ENCODE measurements around the gene CDCA3.

Gene CDCA3

DNA sequence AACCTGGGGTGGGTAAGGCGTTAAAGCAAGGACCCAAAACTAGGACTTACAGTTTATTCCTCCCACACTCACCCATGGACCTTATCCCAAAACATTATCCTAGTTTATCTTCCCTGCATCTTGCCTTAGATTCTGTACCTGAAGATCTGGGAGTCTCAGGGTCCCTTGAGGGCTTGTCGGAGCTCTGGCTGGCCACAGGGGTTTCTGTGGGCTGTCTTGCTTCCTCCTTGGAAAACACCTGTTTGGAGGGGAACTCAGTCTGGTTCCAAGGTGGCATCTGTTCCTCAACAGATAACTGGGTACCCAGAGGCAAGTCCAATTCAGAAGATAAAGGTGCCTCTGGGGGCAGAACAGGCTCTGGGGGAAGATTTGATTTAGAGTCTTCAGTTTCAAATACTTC lies 1.7 kb downstream of the CDCA3 start:
- TF ChIP-seq, protein P1, sequence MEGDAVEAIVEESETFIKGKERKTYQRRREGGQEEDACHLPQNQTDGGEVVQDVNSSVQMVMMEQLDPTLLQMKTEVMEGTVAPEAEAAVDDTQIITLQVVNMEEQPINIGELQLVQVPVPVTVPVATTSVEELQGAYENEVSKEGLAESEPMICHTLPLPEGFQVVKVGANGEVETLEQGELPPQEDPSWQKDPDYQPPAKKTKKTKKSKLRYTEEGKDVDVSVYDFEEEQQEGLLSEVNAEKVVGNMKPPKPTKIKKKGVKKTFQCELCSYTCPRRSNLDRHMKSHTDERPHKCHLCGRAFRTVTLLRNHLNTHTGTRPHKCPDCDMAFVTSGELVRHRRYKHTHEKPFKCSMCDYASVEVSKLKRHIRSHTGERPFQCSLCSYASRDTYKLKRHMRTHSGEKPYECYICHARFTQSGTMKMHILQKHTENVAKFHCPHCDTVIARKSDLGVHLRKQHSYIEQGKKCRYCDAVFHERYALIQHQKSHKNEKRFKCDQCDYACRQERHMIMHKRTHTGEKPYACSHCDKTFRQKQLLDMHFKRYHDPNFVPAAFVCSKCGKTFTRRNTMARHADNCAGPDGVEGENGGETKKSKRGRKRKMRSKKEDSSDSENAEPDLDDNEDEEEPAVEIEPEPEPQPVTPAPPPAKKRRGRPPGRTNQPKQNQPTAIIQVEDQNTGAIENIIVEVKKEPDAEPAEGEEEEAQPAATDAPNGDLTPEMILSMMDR (IDR thresholded peaks at IDR 0.05; ENCODE audit: insufficient read depth, low read depth, low read length, missing control alignments), result no peak
- DNase-seq (ENCODE audit: low read depth), result no peak
- H3K4me3 ChIP-seq (ENCODE audit: low read length), result no peak overlapping the region

DNA sequence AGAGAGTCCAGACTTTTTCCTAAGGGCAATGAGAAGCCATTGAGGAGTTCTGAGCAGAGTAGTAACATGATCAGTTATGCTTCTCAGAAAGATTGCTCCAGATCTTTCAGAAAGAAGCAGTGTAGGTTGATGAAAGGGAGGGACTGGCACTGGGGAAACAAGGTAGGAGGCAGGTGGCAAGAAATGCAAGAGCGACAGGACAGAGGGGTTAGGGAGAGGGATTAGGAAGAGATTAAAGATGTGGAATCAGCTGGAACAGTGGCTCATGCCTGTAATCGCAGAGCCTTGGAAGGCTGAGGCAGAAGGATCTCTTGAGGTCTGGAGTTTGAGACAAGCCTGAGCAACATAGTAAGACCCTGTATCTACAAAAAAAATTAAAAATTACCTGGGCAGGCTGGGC lies 3.4 kb downstream of the CDCA3 start:
- TF ChIP-seq, protein P1 (IDR thresholded peaks at IDR 0.05; ENCODE audit: insufficient read depth, low read depth, low read length, missing control alignments), result no peak
- no peak overlapping the region for H3K4me3 ChIP-seq (ENCODE audit: low read length)
- DNase-seq (ENCODE audit: low read depth), result no peak

DNA sequence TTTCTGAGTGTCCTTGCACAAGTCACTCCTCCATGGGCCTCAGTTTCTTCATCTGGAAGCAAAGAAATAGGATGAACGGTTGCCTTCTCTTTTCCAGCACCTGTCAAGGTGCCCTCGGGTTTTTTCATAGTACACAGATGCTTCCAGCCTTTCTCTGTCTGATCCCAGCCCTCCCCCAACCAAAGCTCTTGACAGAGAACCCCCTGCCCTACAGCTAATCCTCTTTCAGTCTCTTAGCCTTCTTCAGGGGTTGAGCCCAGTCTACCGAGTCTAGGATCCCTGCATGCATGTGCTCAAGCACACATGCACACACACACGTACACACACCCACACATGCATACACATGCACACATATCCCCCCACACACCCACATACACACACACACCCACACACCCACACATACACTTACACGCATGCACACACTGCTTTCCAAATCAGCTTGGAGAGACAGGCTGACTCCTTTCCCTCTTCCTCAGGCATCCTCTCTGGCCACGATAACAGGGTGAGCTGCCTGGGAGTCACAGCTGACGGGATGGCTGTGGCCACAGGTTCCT lies 4.7 kb downstream of the CDCA3 start:
- no peak for DNase-seq (ENCODE audit: low read depth)
- H3K4me3 ChIP-seq (ENCODE audit: low read length), result no peak overlapping the region
- TF ChIP-seq, protein P1 (IDR thresholded peaks at IDR 0.05; ENCODE audit: insufficient read depth, low read depth, low read length, missing control alignments), result no peak

DNA sequence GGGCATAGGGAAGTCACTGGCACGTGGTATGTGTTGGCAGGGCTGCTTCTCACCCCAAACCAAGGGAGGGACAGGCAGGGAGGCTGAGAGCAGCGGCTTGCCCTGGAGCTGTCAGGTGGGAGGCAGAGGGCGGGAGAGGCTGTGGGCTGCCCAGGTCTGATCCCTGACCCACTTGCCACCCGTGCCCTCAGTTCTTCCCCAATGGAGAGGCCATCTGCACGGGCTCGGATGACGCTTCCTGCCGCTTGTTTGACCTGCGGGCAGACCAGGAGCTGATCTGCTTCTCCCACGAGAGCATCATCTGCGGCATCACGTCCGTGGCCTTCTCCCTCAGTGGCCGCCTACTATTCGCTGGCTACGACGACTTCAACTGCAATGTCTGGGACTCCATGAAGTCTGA lies 5.7 kb downstream of the CDCA3 start:
- no peak for DNase-seq (ENCODE audit: low read depth)
- TF ChIP-seq, protein P1 (IDR thresholded peaks at IDR 0.05; ENCODE audit: insufficient read depth, low read depth, low read length, missing control alignments), result no peak
- no peak overlapping the region for H3K4me3 ChIP-seq (ENCODE audit: low read length)

DNA sequence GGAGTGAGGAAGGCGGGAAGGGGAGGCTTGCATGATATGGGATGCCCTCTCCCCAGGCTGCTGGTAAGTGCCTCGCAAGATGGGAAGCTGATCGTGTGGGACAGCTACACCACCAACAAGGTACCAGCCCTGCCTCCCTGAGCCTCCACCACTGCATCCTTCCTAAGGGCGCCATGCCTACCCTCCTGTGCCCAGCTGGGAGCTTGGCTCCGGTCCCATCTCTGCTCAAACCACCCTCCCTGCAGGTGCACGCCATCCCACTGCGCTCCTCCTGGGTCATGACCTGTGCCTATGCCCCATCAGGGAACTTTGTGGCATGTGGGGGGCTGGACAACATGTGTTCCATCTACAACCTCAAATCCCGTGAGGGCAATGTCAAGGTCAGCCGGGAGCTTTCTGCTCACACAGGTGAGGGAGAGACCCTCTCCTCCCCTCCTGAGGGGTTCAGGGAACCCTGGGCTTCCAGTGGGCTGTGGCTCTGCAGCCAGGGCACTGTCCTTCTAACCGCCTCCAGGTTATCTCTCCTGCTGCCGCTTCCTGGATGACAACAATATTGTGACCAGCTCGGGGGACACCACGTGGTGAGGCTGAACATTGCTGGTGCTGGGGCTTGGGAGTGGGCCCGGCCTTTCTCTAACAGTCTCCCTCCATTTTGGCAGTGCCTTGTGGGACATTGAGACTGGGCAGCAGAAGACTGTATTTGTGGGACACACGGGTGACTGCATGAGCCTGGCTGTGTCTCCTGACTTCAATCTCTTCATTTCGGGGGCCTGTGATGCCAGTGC lies 7.8 kb downstream of the CDCA3 start:
- no peak for DNase-seq (ENCODE audit: low read depth)
- no peak overlapping the region for H3K4me3 ChIP-seq (ENCODE audit: low read length)
- TF ChIP-seq, protein P1 (IDR thresholded peaks at IDR 0.05; ENCODE audit: insufficient read depth, low read depth, low read length, missing control alignments), result no peak

DNA sequence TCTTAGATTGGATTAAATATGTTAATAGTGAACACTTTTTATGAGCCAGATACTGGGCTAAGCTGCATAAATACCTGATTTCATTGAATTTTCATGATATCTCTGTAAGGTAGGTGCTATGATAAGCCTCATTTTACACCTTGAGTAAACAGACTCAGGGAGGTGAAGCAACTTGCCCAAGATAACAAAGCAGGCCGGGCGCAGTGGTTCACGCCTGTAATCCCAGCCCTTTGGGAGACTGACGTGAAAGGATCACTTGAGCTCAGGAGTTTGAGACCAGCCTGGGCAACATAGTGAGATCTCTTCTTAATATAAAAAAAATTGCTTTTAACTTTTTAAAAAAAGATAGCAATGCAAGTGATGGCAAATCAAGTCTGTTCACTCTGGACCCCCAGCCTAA lies 9.0 kb downstream of the CDCA3 start:
- DNase-seq (ENCODE audit: low read depth), result no peak
- TF ChIP-seq, protein P1 (IDR thresholded peaks at IDR 0.05; ENCODE audit: insufficient read depth, low read depth, low read length, missing control alignments), result no peak

More for the DNA sequence above, 9.0 kb downstream of the CDCA3 start:
- no peak overlapping the region for H3K4me3 ChIP-seq (ENCODE audit: low read length)

Measured in epithelial cell of esophagus (primary cell).